IPS-18a (cell line): Measurements from ENCODE around the gene PROX2.
A peak's percentile ranks its signal among the peaks of the same experiment; 100 is the strongest.

ENCODE experiments used
- H3K27ac ChIP-seq: one replicate; pipeline ENCODE4 v1.5.1; 2013; ENCODE audit warnings: low read length
- H3K27me3 ChIP-seq: one replicate; pipeline ENCODE4 v1.6.1; 2013; ENCODE audit warnings: mild to moderate bottlenecking, low read length; ENCODE audit not compliant: control insufficient read depth, insufficient read depth
- H3K36me3 ChIP-seq: one replicate; pipeline ENCODE4 v1.6.1; 2013; ENCODE audit warnings: low read depth, low read length; ENCODE audit not compliant: control insufficient read depth
- H3K4me1 ChIP-seq: one replicate; pipeline ENCODE4 v1.6.1; 2013; ENCODE audit warnings: low read depth, low read length; ENCODE audit not compliant: control insufficient read depth
- H3K4me3 ChIP-seq: one replicate; pipeline ENCODE4 v1.5.1; 2013; ENCODE audit warnings: low read length
- H3K9ac ChIP-seq: one replicate; pipeline ENCODE4 v1.6.1; 2013; ENCODE audit warnings: mild to moderate bottlenecking, low read length, moderate library complexity
- H3K9me3 ChIP-seq: one replicate; pipeline ENCODE4 v1.6.1; 2013; ENCODE audit warnings: low read depth, low read length; ENCODE audit not compliant: control insufficient read depth

Gene PROX2

GRCh38 chr14:74891870-74892269 lies 15.9 kb upstream of the PROX2 start:
- peaks cover 73% of the 10 kb centered on the region for H3K36me3 ChIP-seq
- no peaks in the 10 kb centered on the region for H3K27me3 ChIP-seq
- no peak overlapping the region for H3K4me3 ChIP-seq
- H3K9ac ChIP-seq: no peak overlapping the region
- H3K9me3 ChIP-seq: no peaks in the 10 kb centered on the region
- H3K27ac ChIP-seq: no peak overlapping the region
- peaks cover 12% of the 10 kb centered on the region for H3K4me1 ChIP-seq

- H3K4me3 ChIP-seq: no peak overlapping the region
- peaks cover 57% of the 10 kb centered on the region for H3K36me3 ChIP-seq
- peaks cover 28% of the 10 kb centered on the region for H3K4me1 ChIP-seq
- no peaks in the 10 kb centered on the region for H3K27me3 ChIP-seq
- no peaks in the 10 kb centered on the region for H3K9me3 ChIP-seq
- no peak overlapping the region for H3K9ac ChIP-seq
- H3K27ac ChIP-seq: no peak overlapping the region
Measured at GRCh38 chr14:74890262-74890661, 14.3 kb upstream of the PROX2 start.

- no peak overlapping the region for H3K9ac ChIP-seq
- H3K36me3 ChIP-seq: peaks cover 41% of the 10 kb centered on the region
- peaks cover 45% of the 10 kb centered on the region for H3K4me1 ChIP-seq
- H3K4me3 ChIP-seq: no peak overlapping the region
- H3K27me3 ChIP-seq: no peaks in the 10 kb centered on the region
- no peaks in the 10 kb centered on the region for H3K9me3 ChIP-seq
- H3K27ac ChIP-seq: no peak overlapping the region
Measured at GRCh38 chr14:74888164-74889158, 12.5 kb upstream of the PROX2 start.

GRCh38 chr14:74886001-74886400 lies 10.1 kb upstream of the PROX2 start:
- peak overlapping the region; percentile 44 for H3K4me3 ChIP-seq

GRCh38 chr14:74882103-74882920 lies 6.4 kb upstream of the PROX2 start:
- Histone ChIP-seq H3K4me1 (peaks cover 45% of the 10 kb centered on the region), H3K4me3 (peak overlapping the region; percentile 95), H3K9ac (peak overlapping the region; percentile 77), H3K27ac (no peak overlapping the region), H3K27me3 (no peaks in the 10 kb centered on the region), H3K9me3 (no peaks in the 10 kb centered on the region), H3K36me3 (no peaks in the 10 kb centered on the region)

More at GRCh38 chr14:74886001-74886400, 10.1 kb upstream of the PROX2 start:
- H3K4me1 ChIP-seq: peaks cover 55% of the 10 kb centered on the region
- H3K27me3 ChIP-seq: no peaks in the 10 kb centered on the region
- peaks cover 17% of the 10 kb centered on the region for H3K36me3 ChIP-seq
- H3K9me3 ChIP-seq: no peaks in the 10 kb centered on the region
- H3K27ac ChIP-seq: peak overlapping the region; percentile 44
- H3K9ac ChIP-seq: no peak overlapping the region

GRCh38 chr14:74881431-74882102 lies 5.6 kb upstream of the PROX2 start, which contains the start of gene DLST:
Gene DLST, plus strand, starts transcription at chr14:74881916. Its CDS starts 38 bp downstream, at chr14:74881954.
- Histone ChIP-seq H3K27me3 (no peaks in the 10 kb centered on the region), H3K4me1 (peaks cover 42% of the 10 kb centered on the region), H3K36me3 (no peaks in the 10 kb centered on the region), H3K4me3 (peak within 1 kb of the TSS; percentile 95), H3K27ac (no peak within 1 kb of the TSS), H3K9me3 (no peaks in the 10 kb centered on the region), H3K9ac (peak within 1 kb of the TSS; percentile 77)

GRCh38 chr14:74879427-74880182 lies 3.7 kb upstream of the PROX2 start:
- Histone ChIP-seq H3K27me3 (no peaks in the 10 kb centered on the region), H3K9ac (no peak overlapping the region), H3K4me3 (no peak overlapping the region), H3K27ac (no peak overlapping the region), H3K36me3 (no peaks in the 10 kb centered on the region), H3K4me1 (peaks cover 28% of the 10 kb centered on the region), H3K9me3 (no peaks in the 10 kb centered on the region)

GRCh38 chr14:74875204-74875603 lies 741 bp downstream of the PROX2 start:
- no peak overlapping the region for H3K27ac ChIP-seq
- peaks cover 6% of the 10 kb centered on the region for H3K4me1 ChIP-seq
- H3K9me3 ChIP-seq: no peaks in the 10 kb centered on the region
- no peaks in the 10 kb centered on the region for H3K27me3 ChIP-seq
- no peaks in the 10 kb centered on the region for H3K36me3 ChIP-seq
- H3K9ac ChIP-seq: no peak overlapping the region
- H3K4me3 ChIP-seq: no peak overlapping the region

GRCh38 chr14:74871819-74872218 lies 4.1 kb downstream of the PROX2 start:
- Histone ChIP-seq H3K36me3 (no peaks in the 10 kb centered on the region), H3K27me3 (no peaks in the 10 kb centered on the region), H3K9me3 (no peaks in the 10 kb centered on the region), H3K4me1 (peaks cover 6% of the 10 kb centered on the region), H3K9ac (no peak overlapping the region), H3K27ac (no peak overlapping the region), H3K4me3 (no peak overlapping the region)

GRCh38 chr14:74868739-74869138 lies 7.2 kb downstream of the PROX2 start:
- Histone ChIP-seq H3K27me3 (no peaks in the 10 kb centered on the region), H3K9ac (no peak overlapping the region), H3K9me3 (no peaks in the 10 kb centered on the region), H3K36me3 (no peaks in the 10 kb centered on the region), H3K4me3 (no peak overlapping the region), H3K27ac (no peak overlapping the region), H3K4me1 (no peaks in the 10 kb centered on the region)
